ENCODE data around the gene RECK.
A peak's percentile ranks its signal among the peaks of the same experiment; 100 is the strongest.
"Not testable (repeated sequence)": the region's sequence is repeated elsewhere in the genome, so short reads cannot be mapped to it uniquely, and the experiment has no call there.

The RECK gene

DNA sequence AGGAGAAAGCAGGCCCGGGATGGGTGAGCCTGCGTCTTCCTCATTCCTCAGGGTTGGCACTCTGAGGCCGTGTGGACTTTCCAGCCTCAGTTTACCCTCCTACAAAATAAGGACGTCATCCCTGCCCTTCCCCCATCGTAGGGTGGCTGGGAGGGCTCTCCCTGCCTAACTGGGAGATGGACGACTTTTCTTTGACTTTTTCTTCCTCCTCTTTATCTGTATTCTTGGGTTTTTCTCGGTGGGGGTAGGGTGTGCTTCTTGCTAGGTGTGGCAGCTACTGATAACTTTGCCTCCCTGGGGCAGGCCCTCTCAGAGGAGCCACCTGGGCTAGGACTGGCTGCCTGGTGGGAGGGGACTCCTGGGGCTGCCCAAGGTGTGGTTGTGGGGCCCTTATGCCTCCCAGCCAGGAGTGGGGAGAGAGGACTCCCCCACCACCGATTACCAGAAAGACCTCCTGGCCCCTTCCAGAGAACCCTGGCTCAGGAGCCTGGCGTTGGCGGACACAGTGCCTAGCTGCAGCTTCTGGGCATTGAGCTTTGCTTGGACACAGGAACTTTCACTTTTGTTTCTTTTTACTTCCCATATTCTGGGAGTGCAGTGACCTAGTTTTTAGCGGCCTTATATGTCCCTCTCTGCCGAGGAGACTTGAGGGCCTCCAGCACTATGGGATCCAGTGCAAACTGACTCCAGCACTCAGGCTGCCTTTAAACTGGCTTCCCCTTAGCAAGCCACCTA is 106.0 kb downstream of the RECK start:
- DNase-seq = no peak

DNA sequence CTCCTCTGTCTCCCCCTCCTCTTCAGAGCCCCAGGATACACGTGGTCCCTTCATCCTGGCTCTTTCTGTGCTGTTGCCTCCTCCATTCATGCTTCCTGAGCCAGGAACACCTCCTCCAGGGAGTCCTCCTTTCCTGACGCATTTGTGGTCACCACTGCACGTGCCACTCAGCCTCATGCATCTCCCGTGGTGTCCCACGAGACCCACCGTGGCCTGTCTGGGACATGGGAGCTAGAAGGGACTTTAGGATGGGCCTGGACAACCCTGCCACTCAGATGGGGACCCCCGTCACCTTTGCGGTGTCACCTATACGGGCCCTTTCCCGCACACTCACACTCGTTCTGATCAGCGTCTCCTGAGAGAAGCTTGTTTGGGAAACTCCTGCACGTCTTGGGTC is 106.5 kb downstream of the RECK start:
- no peak for DNase-seq

DNA sequence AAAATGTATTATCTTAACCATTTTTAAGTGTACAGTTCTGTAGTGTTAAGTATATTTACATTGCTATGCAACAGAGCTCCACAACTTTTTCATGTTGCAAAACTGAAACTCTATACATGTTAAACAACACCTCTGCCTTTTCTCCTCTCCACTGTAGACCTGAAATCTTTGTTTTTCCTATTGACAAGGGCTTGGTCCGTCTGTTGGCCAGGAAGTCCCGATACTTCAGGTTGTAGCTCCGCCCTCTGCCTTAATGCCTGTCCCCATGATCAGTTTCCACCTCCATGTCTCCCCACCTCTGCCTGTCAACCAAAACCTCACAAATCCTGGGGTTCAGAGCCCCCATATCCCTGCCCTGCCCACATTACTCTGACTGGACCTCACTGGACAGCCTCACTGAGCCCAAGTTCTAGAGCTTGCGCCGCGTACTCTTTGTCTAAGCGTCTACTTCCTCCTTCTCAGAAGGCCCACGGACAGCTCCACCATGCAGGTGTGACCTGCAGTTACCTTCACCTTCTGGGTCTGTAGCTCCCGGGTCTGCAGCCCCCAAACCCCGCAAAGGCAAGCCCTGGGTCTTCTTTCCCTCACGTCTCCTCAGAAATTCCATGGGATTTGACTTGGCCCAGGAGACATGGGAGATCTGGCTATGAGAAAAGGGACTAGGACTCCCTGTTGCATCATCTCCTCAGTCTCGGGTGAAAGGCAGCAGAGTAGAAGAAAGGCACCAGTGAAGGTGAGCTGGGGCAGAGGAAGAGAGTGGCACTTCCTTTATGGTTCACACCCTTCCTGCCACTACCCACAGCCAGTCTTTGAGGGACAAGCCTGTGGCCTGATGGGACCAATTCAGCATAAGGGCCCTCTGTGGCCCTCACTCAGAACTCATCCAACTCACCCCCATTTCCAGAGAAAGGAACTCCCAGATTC is 107.9 kb downstream of the RECK start:
- DNase-seq = no peak

DNA sequence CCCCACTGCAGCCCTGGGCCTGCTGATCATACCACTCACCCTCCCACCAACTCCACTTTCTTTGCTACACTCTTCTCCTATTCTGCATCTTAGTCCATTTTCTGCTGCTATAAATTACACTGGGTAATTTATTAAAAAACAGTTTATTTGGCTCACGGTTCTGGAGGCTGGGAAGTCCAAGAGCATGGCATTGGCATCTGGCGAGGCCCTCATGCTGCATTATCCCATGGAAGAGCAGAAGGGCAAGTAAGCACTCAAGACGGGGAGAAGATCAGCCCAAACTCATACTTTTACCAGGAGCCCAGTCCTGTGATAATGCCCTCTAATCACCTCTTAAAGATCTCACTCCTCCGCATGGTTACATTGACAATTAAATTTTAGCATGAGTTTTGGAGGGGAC is 109.3 kb downstream of the RECK start:
- DNase-seq = no peak

DNA sequence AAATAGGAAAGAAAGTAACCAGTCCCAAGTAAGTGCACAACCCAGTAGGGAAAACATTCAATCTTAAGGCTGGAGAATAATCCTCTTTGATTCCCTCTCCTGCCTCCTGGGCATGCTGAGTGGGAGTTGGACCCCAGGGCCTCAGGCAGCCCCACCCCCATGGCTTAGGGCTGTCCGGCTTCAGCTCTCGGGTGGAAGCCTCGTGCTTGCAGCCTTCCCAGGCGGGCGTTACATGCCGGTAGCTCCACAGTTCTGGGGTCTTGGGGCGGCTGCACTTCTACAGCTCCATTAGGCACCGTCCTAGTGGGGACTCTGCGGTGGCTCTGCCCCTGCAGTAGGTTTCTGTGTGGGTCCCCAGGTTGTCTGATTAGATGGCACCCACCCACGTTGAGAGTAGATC is 109.9 kb downstream of the RECK start:
- DNase-seq = no peak

DNA sequence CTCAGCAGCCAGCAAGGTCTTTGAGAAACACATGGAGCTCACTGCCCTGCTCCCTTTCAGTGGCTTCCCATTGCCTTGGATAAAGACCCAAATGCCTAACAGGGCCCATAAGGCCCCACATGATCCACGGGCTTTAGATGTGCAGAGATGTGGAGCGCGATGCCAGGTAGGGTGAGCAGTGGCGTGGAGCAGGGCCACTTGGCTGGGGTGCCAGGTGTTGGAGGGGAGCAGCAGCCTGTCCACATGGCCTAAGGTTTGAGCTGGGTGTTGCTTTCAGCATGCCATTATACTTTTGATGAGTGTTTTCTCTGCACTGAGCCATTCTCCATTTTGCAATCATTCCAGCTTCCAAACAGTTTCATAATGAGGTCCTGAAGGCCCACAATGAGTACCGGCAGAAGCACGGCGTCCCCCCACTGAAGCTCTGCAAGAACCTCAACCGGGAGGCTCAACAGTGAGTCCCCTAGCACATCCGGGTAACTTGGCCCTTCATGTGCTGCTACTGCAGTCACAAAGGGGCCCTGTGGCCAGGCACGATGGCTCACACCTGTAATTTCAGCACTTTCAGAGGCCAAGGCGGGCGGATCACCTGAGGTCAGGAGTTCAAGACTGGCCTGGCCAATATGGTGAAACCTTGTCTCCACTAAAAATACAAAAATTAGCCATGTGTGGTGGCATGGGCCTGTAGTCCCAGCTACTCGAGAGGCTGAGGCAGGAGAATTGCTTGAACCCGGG is 110.9 kb downstream of the RECK start:
- DNase-seq = no peak

DNA sequence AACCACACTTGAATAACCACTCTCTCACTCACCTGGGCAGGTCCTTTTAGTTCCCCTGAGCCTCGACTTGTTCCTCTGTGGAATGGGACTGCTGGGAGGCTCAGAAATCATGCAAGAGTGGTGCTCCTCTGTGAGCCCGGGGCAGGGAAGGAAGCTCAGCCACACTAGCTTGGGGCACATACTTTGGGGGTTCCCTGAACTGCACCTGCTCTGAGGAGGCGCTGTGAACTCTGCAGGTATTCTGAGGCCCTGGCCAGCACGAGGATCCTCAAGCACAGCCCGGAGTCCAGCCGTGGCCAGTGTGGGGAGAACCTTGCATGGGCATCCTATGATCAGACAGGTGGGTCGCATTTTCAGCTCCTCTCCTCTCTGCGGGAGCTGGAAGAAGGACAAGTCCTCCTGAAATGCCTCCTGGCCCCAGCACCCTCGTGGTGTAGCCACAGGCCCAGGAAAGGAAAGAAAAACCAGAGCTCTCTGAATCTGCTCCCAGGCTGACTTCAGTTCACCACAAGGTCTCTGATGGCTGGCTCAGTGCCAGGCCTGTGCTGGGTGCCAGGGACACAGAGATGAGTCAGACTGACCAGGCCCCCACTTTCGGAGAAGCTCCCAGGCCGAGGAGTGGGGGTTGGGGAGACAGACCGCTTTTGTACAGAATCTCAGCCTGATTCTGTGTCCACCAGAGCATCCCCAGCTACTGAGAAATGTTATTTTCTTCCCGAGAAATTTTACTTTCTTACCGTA is 111.8 kb downstream of the RECK start:
- DNase-seq = peak; percentile 67

DNA sequence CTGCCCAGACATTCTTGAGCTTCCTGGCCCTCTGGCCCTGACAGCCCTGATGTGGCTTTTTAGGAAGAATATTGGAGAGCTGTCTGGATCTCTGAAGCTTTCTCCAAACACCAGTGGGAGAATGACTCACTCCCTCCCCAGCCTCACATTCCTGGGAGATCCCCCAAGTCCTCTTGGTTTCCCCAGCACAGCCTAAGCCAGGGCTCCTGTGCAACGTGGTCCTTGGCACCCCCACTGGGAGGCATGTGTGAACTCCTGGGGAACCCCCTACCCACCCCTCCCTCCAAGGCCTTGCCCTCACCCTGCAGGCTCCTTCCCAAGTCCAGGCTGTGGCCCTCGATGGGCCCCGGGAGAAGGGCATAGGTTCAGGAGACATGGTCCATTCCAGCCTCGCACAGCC is 112.5 kb downstream of the RECK start:
- no peak for DNase-seq

DNA sequence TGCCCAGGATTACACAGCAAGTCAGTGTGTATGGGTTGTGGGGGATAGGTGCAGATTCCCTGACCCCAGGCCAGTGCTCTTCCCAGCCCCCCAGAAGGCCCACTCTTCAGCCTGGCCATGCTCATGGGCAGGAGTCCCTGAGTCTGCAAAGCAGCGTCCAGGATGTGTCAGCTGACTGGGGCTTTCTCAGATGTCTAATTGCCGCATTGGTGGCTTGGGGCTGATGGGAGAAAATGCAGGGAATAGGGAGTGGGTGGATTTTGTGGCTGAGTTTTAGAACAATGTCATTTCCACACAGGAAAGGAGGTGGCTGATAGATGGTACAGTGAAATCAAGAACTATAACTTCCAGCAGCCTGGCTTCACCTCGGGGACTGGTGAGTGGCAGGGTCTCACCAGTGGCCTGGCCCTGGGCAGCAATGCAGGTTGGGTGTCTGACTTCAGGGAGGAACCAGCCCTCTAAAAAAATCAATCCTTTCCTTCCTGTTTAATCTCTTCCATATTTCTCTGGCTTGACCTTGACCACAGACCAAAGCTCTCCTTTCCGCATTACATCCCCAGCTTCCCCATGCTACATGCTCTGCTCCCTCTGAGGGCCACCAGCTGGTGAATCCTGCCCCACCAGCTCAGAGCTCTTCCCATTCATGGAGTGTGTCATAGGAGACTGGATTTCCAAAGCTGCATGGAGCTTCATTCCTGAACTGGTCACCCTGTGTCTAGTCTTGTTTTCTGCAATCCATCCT is 114.0 kb downstream of the RECK start:
- DNase-seq = no peak

DNA sequence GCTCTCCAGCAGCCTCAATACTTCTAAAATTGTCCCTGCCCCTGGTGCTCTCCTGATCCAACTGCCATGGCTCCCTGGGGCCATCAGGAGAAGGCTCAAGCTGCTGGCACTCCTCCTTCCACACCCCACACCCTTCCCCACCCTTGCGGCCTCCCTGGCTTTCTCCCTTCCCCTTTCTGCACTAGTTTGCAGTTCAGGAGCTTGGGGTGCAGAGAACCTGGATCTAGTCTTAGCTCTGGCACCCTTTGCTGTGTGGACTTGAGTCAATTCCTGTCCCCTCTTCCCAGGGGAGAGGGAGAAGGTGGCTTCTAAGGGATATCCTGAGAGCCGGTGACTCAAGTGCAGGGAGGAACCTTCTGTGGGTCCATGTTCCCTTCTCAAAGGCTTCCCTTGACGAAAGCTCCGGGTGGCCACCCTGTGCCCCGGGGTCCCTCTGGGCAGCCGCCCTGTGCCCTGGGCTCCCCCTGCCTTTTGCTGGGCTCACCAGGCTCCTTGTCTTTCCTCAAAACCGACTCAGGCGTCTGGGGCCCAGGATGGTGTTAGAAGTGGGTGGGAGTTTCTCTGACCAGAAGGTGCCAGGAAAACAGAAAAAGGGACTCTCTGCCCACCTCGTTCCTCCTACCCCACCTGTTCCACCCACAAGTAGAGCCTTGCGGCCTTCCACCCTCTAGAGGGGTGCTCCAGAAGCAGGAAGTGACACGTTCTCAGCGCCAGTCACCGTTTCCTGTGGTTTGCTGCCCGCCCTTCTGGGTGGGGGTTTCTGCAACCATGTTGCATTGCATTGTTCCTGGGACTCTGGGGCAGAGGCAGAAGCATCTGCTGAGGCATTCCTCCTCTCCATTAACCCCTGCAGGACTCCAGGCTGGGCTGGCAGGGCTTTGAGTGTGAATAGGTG is 114.8 kb downstream of the RECK start:
- peak; percentile 89 for DNase-seq

DNA sequence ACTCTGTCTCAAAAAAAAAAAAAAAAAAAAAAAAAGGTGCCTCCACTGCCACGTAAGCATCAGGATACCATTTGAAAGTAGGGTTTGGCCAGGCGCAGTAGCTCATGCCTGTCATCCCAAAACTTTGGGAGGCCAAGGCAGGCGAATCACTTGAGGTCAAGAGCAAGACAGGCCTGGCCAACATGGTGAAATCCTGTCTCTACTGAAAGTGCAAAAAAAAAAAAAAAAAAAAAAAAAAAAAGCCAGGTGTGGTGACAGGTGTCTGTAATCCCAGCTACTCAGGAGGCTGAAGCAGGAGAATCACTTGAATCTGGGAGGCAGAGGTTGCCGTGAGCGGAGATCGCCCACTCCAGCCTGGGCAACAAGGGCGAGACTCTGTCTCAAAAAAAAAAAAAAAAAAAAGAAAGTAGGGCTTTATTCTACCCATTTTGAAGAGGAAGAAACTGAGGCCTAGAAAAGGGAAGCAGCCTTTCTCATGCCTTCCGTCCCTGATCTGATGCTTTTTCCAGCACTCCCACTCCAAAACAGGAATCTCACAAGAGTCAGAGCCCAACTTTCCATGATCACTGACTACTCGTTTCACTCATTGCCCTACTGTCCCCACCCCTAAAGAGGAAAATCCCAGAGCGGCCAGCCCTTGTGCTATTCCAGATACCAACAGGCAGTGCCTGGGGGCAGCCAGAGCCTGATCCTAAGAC is 116.2 kb downstream of the RECK start:
- no peak for DNase-seq

DNA sequence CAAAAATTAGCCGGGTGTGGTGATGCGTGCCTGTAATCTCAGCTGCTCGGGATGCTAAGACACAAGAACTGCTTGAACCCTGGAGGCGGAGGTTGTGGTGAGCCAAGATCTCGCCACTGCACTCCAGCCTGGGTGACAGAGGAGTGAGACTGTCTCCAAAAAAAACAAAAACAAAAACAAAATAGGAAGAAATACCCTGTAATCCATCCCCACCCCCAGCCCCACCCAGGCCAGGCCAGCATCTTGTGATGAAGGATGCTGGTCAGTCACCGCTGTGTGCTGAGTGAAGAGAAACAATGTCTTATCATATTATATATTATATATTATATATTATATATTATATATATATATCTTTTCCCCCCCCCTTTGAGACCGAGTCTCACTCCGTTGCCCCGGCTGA is 117.0 kb downstream of the RECK start:
- DNase-seq = no peak

DNA sequence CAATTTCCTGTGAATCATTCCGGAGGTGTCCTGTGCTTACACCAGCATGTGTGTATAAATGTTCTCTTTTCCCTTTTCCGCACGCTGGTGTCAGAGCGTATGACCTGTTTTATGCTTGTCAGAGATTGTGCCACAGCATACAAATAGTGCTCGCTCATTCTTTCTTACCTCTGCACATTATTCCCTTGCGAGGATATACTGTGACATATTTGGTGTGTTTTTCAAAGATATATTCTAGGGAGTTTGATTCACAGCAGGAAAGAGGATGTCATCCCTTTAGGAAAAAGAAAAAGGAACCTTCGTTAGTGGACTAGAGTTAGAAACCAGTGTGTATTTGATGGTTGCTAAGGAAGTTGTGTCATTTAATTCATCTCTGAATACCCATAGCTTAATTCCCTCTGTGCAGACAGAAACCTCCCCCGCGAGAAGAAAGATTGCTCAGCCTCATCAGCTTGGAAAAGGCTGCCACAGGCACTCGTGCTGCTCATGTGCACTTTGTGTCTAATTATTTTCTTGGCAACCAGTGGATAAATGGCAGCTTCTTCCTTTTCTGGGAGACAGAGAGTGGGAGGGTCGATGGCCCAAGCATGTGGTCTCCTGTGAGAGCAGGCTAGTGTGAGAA is 117.7 kb downstream of the RECK start:
- DNase-seq = no peak

DNA sequence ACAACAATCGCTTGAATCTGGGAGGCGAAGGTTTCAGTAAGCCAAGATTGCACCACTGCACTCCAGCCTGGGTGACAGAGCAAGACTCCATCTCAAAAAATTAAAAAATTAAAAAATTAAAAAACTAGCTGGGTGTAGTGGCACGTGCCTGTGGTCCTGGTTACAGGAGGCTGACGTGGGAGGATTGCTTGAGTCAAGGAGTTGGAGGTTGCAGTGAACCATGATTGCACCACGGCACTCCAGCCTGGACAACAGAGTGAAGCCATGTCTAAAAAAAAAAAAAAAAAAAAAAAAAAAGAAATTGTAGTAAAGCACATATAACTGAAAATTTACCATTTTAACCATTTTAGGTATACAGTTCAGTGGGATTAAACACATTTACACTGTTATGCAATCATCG is 119.4 kb downstream of the RECK start:
- no peak for DNase-seq

DNA sequence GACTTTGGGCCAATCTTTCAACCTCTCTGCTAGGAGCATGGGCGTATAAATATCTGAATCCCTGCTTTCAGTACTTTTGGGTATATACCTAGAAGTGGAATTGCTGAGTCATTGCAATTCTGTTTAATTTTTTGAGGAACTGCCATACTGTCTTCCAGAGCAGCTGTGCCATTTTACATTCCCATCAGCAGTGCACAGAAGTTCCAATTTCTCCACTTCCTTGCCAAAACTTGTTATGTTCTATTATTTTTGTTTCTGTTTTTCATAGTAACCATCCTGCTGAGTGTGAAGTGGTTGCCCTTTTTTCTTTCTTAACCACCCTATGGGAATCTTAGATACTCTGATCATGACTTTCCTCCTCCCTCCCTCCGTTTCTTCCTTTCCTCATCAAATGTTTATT is 121.4 kb downstream of the RECK start:
- DNase-seq = no peak

DNA sequence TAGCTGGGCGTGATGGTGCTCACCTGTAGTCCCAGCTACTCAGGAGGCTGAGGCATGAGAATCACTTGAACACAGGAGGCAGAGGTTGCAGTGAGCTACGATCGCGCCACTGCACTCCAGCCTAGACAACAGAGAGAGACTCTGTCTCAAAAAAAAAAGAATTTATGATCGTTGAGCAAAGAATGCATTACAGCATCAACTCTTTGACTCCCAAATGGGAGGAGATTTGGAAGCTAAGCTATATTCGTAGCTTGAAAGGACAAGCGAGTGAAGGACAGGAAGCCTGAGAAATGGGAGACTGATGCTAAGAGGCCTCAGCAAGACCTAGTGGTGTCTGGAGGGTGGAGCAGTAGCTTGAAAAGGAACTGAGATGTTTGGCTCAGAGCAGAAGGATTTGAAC is 122.2 kb downstream of the RECK start:
- no peak for DNase-seq

DNA sequence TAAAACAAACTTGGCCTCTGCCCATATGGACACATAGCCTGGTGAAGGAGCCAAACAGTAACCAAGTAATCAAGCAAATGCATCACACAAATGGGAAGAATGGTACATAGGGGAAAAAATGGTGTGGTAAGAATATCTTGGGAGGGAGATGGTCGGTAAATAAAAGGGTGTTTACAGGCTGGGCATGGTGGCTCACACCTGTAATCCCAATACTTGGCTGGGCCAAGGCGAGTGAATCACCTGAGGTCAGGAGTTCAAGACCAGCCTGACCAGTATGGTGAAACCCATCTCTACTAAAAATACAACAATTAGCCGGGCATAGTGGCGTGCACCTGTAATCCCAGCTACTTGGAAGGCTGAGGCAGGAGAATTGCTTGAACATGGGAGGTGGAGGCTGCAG is 122.8 kb downstream of the RECK start:
- not testable (repeated sequence) for DNase-seq

DNA sequence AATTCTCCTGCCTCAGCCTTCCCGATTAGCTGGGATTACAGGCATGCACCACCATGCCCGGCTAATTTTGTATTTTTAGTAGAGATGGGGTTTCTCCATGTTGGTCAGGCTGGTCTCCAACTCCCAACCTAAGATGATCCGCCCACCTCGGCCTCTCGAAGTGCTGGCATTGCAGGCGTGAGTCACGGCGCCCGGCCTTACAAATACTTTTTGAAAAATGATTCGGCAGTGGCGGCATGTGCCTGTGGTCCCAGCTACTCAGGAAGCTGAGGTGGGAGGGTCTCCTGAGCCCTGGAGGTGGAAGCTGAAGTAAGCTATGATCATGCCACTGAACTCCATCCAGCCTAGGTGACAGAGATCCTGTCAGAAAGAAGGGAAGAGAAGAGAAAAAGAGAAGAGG is 123.4 kb downstream of the RECK start:
- DNase-seq = not testable (repeated sequence)

DNA sequence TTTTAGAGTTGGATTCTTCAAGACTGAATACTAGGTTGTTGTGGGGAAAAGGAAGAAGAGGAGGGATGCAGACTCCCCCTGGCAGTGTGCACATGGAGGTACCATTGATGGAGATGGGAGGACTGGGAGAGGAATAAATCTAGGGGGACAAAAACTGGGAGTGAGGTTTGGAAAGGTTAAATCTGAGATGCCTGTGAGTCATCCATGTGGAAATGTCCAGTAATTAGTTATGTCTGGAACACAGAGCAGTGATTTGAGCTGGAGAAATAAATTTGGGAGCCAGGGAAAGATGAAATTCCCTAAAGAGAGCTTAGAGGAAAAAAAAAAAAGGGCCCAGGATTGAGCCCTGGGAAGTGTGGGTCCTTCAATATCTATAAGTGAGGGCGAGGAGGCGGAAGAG is 124.5 kb downstream of the RECK start:
- no peak for DNase-seq

DNA sequence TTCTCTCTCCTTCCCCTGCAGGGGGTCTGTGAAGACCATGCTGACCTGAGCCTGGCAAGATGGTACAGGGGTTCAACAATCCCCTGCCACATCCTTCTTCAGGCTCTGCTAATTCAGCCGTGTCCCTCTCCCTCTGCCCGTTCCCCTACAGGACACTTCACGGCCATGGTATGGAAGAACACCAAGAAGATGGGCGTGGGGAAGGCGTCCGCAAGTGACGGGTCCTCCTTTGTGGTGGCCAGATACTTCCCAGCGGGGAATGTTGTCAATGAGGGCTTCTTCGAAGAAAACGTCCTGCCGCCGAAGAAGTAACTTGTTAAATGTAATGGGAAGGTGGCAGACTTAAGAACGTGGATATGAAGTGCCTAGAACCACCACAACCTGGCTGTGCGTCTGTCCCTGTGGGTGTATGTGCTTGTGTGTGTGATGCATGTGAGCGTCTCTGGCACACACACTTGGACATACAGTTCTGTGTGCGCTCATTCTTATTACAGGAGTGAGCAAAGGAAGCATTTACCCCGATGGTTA is 125.6 kb downstream of the RECK start:
- DNase-seq = no peak

Data from stimulated activated CD4-positive, alpha-beta T cell treated with anti-CD3 and anti-CD28 coated beads, Interleukin-1b, Interleukin-23, amount 100 ng/mL, for 48 hours (primary cell).